K562 (cell line): Measurements from ENCODE around the gene ALDH6A1. TPM values are rescaled to one million over a fixed set of nuclear protein-coding genes. Genes with fewer than 3 reads are reported as not detected.

ENCODE experiments used
- ATAC-seq: fragments of 200-7000 bp; cut with Tn5 transposase; 3 replicates; pipeline ENCODE4 v1.9.1; 2020; ENCODE audit warnings: moderate library complexity
- BruUV-seq: library from RNA; stranded (reverse); fragments of 400-500 nt; replicated peaks from 2 replicates; lab custom pipeline; 2021; lab: Mats Ljungman, UMichigan
- CTCF ChIA-PET: fragments of 300-600 bp; formaldehyde crosslinking; extraction: SDS; loops from one replicate; lab custom pipeline; 2021; ENCODE audit warnings: low intra/inter-chr PET ratio; lab: Yijun Ruan, JAX
- POLR2A ChIA-PET: fragments of 300-600, 350-650 bp; sonication (Branson Sonifier 250); formaldehyde crosslinking; extraction: SDS; loops from one replicate; lab custom pipeline; 2021; ENCODE audit warnings: antibody characterized with exemption, inconsistent platforms; lab: Yijun Ruan, JAX
- DNase-seq, 4 experiments: peaks; one replicate each; pipeline versions ENCODE4 v3.0.0 to v3.0.0-alpha.2; 2011 to 2018; ENCODE audit warnings: low spot score in 3 of 4, mixed read lengths in 3 of 4; ENCODE audit errors: extremely low read depth in 1 of 4
- FAIRE-seq: peaks from 2 replicates; lab custom pipeline; 2011; peaks lifted over from hg19 to GRCh38; lab: Jason Lieb, UNC
- H2AFZ ChIP-seq: 2 replicates; pipeline ENCODE4 v1.6.0; 2011; ENCODE audit warnings: low read depth, low read length, control low read depth, inconsistent platforms
- H3K27ac ChIP-seq: fragments of 200-600 bp; 3 replicates; pipeline ENCODE4 v1.8.0; 2011; ENCODE audit warnings: low read depth, mild to moderate bottlenecking, control low read depth, inconsistent platforms, low read length, moderate library complexity, mixed read lengths; ENCODE audit errors: extremely low read depth
- H3K27me3 ChIP-seq, 2 experiments: fragments of 300-600 bp in 1 of 2; 2 replicates in 1 of 2; 3 replicates in 1 of 2; pipeline versions ENCODE4 v1.6.0 to v1.8.0; 2011; ENCODE audit warnings: inconsistent platforms in 2 of 2, low read length in 2 of 2, mild to moderate bottlenecking in 1 of 2, mixed read lengths in 1 of 2, moderate library complexity in 1 of 2; ENCODE audit not compliant: control insufficient read depth in 2 of 2, insufficient read depth in 2 of 2
- H3K36me3 ChIP-seq: fragments of 300-600 bp; 3 replicates; pipeline ENCODE4 v1.8.0; 2011; ENCODE audit warnings: mild to moderate bottlenecking, low read length, inconsistent platforms; ENCODE audit not compliant: control insufficient read depth, insufficient read depth
- H3K4me1 ChIP-seq, 2 experiments: fragments of 200-600 bp in 1 of 2; replicated peaks in 1 of 2; 2 replicates in 1 of 2; 3 replicates in 1 of 2; pipeline versions ENCODE4 v1.5.1 to v1.8.0; 2011; ENCODE audit warnings: inconsistent platforms in 2 of 2, low read length in 2 of 2, mild to moderate bottlenecking in 1 of 2, mixed read lengths in 1 of 2, moderate library complexity in 1 of 2; ENCODE audit not compliant: control insufficient read depth in 2 of 2, insufficient read depth in 2 of 2
- H3K4me2 ChIP-seq: 2 replicates; pipeline ENCODE4 v1.6.1; 2011; ENCODE audit warnings: low read length, control low read depth, inconsistent platforms, mixed read lengths; ENCODE audit not compliant: insufficient read depth
- H3K4me3 ChIP-seq: fragments of 200-600 bp; sonication (generic), shearing (Covaris generic); 2 replicates; pipeline ENCODE4 v1.5.1; 2016; ENCODE audit warnings: control low read depth, inconsistent platforms
- H3K79me2 ChIP-seq: fragments of 200-600 bp; 3 replicates; pipeline ENCODE4 v1.8.0; 2011; ENCODE audit warnings: low read length, inconsistent platforms; ENCODE audit not compliant: control insufficient read depth, insufficient read depth
- H3K9ac ChIP-seq, 2 experiments: 2 replicates each; pipeline versions ENCODE4 v1.6.0 to v1.6.1; 2011; ENCODE audit warnings: low read depth in 2 of 2, low read length in 2 of 2, control low read depth in 1 of 2, inconsistent platforms in 1 of 2, mild to moderate bottlenecking in 1 of 2, mixed read lengths in 1 of 2; ENCODE audit not compliant: insufficient read depth in 1 of 2
- H3K9me1 ChIP-seq: one replicate; pipeline ENCODE4 v1.6.0; 2011; ENCODE audit warnings: inconsistent platforms, mild to moderate bottlenecking, low read length, moderate library complexity; ENCODE audit not compliant: control insufficient read depth, insufficient read depth
- H3K9me3 ChIP-seq: replicated peaks from 2 replicates; pipeline ENCODE4 v1.5.1; 2011; ENCODE audit warnings: low read depth, low read length, inconsistent platforms; ENCODE audit not compliant: control insufficient read depth, insufficient read depth
- H4K20me1 ChIP-seq: replicated peaks from 2 replicates; pipeline ENCODE4 v1.6.1; 2011; ENCODE audit warnings: low read length, inconsistent platforms, mixed read lengths; ENCODE audit not compliant: control insufficient read depth, insufficient read depth
- ARID4B ChIP-seq: sonication (generic); formaldehyde crosslinking; IDR thresholded peaks from 2 replicates; pipeline ENCODE4 v1.8.0; 2022; ENCODE audit warnings: mild to moderate bottlenecking, missing genetic modification reagents
- ATF1 ChIP-seq, 2 experiments: fragments of 450-650 bp in 1 of 2; IDR thresholded peaks; 2 replicates each; pipeline ENCODE4 v1.6.1; 2016; ENCODE audit warnings: missing compliant biosample characterization in 1 of 2, missing genetic modification characterization in 1 of 2
- BMI1 ChIP-seq: fragments of 150-350 bp; IDR thresholded peaks from 2 replicates; pipeline ENCODE4 v1.6.1; 2014; ENCODE audit warnings: low read length
- CSDE1 ChIP-seq, 2 experiments: fragments of 450-650 bp; IDR thresholded peaks; 2 replicates each; pipeline ENCODE4 v1.6.1; 2016; ENCODE audit warnings: mild to moderate bottlenecking in 1 of 2
- HBP1 ChIP-seq: fragments of 450-650 bp; formaldehyde crosslinking; IDR thresholded peaks from 2 replicates; pipeline ENCODE4 v1.4.0; 2022; ENCODE audit warnings: missing genetic modification characterization
- KDM5B ChIP-seq: fragments of 200-600 bp; sonication (generic); IDR thresholded peaks from 2 replicates; pipeline ENCODE4 v1.6.1; 2012; ENCODE audit warnings: low read depth, mild to moderate bottlenecking, moderate library complexity, low read length, control low read depth, inconsistent platforms; ENCODE audit not compliant: insufficient replicate concordance
- RFX1 ChIP-seq: fragments of 450-650 bp; IDR thresholded peaks from 2 replicates; pipeline ENCODE4 v1.6.1; 2016; ENCODE audit warnings: mild to moderate bottlenecking, moderate library complexity
- SAP30 ChIP-seq: fragments of 200-600 bp; sonication (generic); IDR thresholded peaks from 2 replicates; pipeline ENCODE4 v1.6.1; 2012; ENCODE audit warnings: borderline replicate concordance, low read depth, mild to moderate bottlenecking, moderate library complexity, low read length, control low read depth, inconsistent platforms; ENCODE audit not compliant: insufficient read depth, poor library complexity, severe bottlenecking
- SRF ChIP-seq, 2 experiments: fragments of 250-450, 450-650 bp in 1 of 2; sonication (Bioruptor Pico) in 1 of 2; sonication (generic) in 1 of 2; formaldehyde crosslinking; IDR thresholded peaks; 2 replicates each; pipeline versions ENCODE4 v1.5.0 to v1.5.1; 2020 to 2022; ENCODE audit warnings: mild to moderate bottlenecking in 1 of 2, missing genetic modification reagents in 1 of 2
- TCF7 ChIP-seq: sonication (generic); IDR thresholded peaks from 2 replicates; pipeline ENCODE4 v1.6.1; 2016; ENCODE audit warnings: antibody characterized with exemption, borderline replicate concordance
- ZBTB34 ChIP-seq: fragments of 250-450 bp; sonication (Bioruptor Pico); IDR thresholded peaks from 2 replicates; pipeline ENCODE4 v1.8.0; 2021; ENCODE audit warnings: mild to moderate bottlenecking, moderate library complexity
- ZNF311 ChIP-seq: fragments of 250-450 bp; sonication (Bioruptor Pico); IDR thresholded peaks from 2 replicates; pipeline ENCODE4 v1.4.0; 2020; ENCODE audit warnings: mild to moderate bottlenecking, moderate library complexity
- WGBS: fragments of 100-300 bp; shearing (Covaris generic); methylation state at CpG from one replicate; pipeline ENCODE4 v1.1.6; 2016; ENCODE audit warnings: low coverage, mixed read lengths; ENCODE audit not compliant: insufficient coverage; ENCODE audit errors: missing lambda C conversion rate; 5-methylcytosine and 5-hydroxymethylcytosine counted together
- in situ Hi-C: fragments of 300-500 bp; cut with MboI; formaldehyde crosslinking; loops from 4 replicates; pipeline ENCODE4 v1.15.0; 2018; ENCODE audit warnings: inconsistent platforms, mixed read lengths
- intact Hi-C: fragments of 100-400 bp; cut with micrococcal nuclease; formaldehyde crosslinking; loops from 2 replicates; pipeline ENCODE4 v1.14.2; 2022
- polyA plus RNA-seq, 8 experiments: library from polyadenylated mRNA; depleted of rRNA in 4 of 8; stranded (reverse) in 5 of 8; unstranded in 3 of 8; fragments of >200 nt; fragmentation: Nextera tagmentation in 2 of 8; fragmentation: Illumina TruSeq in 1 of 8; extraction: Ambion mirVana in 2 of 8; extraction: Trizol in 1 of 8; gene quantifications; 2 replicates each; pipeline versions ENCODE4 v1.2.1 to v1.2.3, GENCODE V29; 2011 to 2014; ENCODE audit warnings: inconsistent platforms in 1 of 8, missing spikeins in 1 of 8
- total RNA-seq, 7 experiments: library from RNA; depleted of rRNA in 6 of 7; stranded (reverse); fragments of >200 nt in 6 of 7; fragmentation: Illumina TruSeq in 2 of 7; extraction: Trizol in 2 of 7; gene quantifications; 2 replicates each; pipeline versions ENCODE4 v1.2.1 to v1.2.3, GENCODE V29; 2011 to 2021; ENCODE audit warnings: low replicate concordance in 1 of 7

ALDH6A1 gene
- total and polyA plus RNA-seq, 9 of the 15 experiments (the other 6 are each of a cell fraction or from before 2014, with no cell fraction given) = 3.1 to 11.5 (median 4.6) TPM

- Histone ChIP-seq H3K9me1 (no peaks in the 10 kb centered on the region), H3K79me2 (peaks cover 16% of the 10 kb centered on the region), H3K4me2 (peak overlapping the region; percentile 78), H3K9ac (peak overlapping the region; percentile 96 to 99), H3K27ac (peak overlapping the region; percentile 79), H3K4me1 (peaks cover 17 to 28% of the 10 kb centered on the region in 2 experiments; a peak in 4 of 5 replicates), H3K9me3 (no peaks in the 10 kb centered on the region), H4K20me1 (no peaks in the 10 kb centered on the region), H3K36me3 (peaks cover 1% of the 10 kb centered on the region; the same call in 1 of the 3 replicates), H3K4me3 (peak overlapping the region; percentile 63), H2AFZ (peak overlapping the region; percentile 84), H3K27me3 (no peaks in the 10 kb centered on the region)
- ChIA-PET CTCF (no interaction called here), POLR2A (interaction anchor here (0.6 to 1.6 kb wide), 4 partner anchors 9 to 1115 kb away, joined by 5 to 6 read pairs (median 6); no protein-coding TSS in a partner anchor)
- WGBS = under 1% methylated on average over 16 of the region's 21 CpGs
- intact Hi-C loops (loop anchor here (5.0 kb wide), 1 partner anchor 67 kb away; the partner anchor contains the start of genes COQ6 and FAM161B), in situ Hi-C loops (no loop called here)
- FAIRE-seq (no peak), DNase-seq (peak in 2 of 4 experiments; percentile 14 to 24), ATAC-seq (no peak)
- BruUV-seq = TSS peak; percentile 62
- no peak for TF ChIP-seq ZBTB34
- TF ChIP-seq RFX1 = peak; percentile 90
- peak in 1 of 2 experiments; percentile 95; a peak in 2 of 4 replicates for TF ChIP-seq SRF (CRISPR knock-in tag; IDR thresholded peaks at IDR 0.05)
- TF ChIP-seq SAP30 = peak; percentile 66
- 0 out of 4 replicates have a peak, but pooled peaks of 1 of the 2 experiments have one; percentile 34 for TF ChIP-seq CSDE1 (IDR thresholded peaks at IDR 0.05)
- peak; percentile 58; the same call in 1 of the 2 replicates for TF ChIP-seq ARID4B (CRISPR knock-in tag)
- peak; percentile 67; the same call in 1 of the 2 replicates for TF ChIP-seq BMI1
- TF ChIP-seq ZNF311 (CRISPR knock-in tag) = no peak
- TF ChIP-seq KDM5B = no peak
- TF ChIP-seq HBP1 = no peak
- no peak for TF ChIP-seq ATF1 (CRISPR knock-in tag; IDR thresholded peaks at IDR 0.05)
- peak; percentile 32 for TF ChIP-seq ATF1 (tag; IDR thresholded peaks at IDR 0.05)
- no peak for TF ChIP-seq TCF7
These were observed 64.7 kb downstream of the ALDH6A1 start for GRCh38 chr14:74019408-74020137.
